ENCODE measurements around the gene ERI3. TPM values are rescaled to one million over a fixed set of nuclear protein-coding genes. Genes with fewer than 3 reads are reported as not detected.

The ERI3 gene
- total RNA-seq, 1 experiment from 2014 or later: 74.7 TPM

DNA sequence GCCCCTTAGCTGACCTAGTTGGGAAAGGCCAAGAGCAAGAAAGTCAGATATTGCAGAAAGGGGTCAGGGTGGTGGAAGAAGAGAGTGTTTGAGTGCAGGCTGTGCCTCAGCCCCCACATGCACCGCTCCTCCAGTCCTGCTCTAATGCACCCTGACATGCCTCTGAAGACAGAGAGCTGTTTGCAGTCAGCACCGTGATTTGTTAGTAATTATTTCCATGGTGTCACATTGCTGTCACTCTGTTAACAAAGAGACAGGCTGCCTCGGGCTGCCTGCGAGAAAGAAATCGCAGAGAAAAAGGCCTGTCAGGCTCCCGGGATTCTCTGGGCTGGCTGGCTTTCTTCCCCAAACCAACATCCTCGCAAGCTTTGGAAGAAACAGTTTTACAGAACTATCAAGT lies 58.3 kb downstream of the ERI3 start (continued):
- TF ChIP-seq, protein P1, sequence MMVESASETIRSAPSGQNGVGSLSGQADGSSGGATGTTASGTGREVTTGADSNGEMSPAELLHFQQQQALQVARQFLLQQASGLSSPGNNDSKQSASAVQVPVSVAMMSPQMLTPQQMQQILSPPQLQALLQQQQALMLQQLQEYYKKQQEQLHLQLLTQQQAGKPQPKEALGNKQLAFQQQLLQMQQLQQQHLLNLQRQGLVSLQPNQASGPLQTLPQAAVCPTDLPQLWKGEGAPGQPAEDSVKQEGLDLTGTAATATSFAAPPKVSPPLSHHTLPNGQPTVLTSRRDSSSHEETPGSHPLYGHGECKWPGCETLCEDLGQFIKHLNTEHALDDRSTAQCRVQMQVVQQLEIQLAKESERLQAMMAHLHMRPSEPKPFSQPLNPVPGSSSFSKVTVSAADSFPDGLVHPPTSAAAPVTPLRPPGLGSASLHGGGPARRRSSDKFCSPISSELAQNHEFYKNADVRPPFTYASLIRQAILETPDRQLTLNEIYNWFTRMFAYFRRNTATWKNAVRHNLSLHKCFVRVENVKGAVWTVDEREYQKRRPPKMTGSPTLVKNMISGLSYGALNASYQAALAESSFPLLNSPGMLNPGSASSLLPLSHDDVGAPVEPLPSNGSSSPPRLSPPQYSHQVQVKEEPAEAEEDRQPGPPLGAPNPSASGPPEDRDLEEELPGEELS (CRISPR knock-in tag; IDR thresholded peaks at IDR 0.05): no peak
- TF ChIP-seq ZNF416 (CRISPR knock-in tag; IDR thresholded peaks at IDR 0.05) (no peak), PRRX2 (CRISPR knock-in tag; IDR thresholded peaks at IDR 0.05) (no peak), ZNF232 (CRISPR knock-in tag; IDR thresholded peaks at IDR 0.05) (no peak), RELA (CRISPR knock-in tag; IDR thresholded peaks at IDR 0.05; ENCODE audit: borderline replicate concordance) (no peak)
- TF ChIP-seq, protein P2, sequence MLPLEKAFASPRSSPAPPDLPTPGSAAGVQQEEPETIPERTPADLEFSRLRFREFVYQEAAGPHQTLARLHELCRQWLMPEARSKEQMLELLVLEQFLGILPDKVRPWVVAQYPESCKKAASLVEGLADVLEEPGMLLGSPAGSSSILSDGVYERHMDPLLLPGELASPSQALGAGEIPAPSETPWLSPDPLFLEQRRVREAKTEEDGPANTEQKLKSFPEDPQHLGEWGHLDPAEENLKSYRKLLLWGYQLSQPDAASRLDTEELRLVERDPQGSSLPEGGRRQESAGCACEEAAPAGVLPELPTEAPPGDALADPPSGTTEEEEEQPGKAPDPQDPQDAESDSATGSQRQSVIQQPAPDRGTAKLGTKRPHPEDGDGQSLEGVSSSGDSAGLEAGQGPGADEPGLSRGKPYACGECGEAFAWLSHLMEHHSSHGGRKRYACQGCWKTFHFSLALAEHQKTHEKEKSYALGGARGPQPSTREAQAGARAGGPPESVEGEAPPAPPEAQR (CRISPR knock-in tag; IDR thresholded peaks at IDR 0.05): no peak
- TF ChIP-seq, protein P3, sequence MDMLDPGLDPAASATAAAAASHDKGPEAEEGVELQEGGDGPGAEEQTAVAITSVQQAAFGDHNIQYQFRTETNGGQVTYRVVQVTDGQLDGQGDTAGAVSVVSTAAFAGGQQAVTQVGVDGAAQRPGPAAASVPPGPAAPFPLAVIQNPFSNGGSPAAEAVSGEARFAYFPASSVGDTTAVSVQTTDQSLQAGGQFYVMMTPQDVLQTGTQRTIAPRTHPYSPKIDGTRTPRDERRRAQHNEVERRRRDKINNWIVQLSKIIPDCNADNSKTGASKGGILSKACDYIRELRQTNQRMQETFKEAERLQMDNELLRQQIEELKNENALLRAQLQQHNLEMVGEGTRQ (CRISPR knock-in tag; IDR thresholded peaks at IDR 0.05): no peak
- TF ChIP-seq, protein P4, sequence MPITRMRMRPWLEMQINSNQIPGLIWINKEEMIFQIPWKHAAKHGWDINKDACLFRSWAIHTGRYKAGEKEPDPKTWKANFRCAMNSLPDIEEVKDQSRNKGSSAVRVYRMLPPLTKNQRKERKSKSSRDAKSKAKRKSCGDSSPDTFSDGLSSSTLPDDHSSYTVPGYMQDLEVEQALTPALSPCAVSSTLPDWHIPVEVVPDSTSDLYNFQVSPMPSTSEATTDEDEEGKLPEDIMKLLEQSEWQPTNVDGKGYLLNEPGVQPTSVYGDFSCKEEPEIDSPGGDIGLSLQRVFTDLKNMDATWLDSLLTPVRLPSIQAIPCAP (CRISPR knock-in tag; IDR thresholded peaks at IDR 0.05): no peak
- TF ChIP-seq, protein P5, sequence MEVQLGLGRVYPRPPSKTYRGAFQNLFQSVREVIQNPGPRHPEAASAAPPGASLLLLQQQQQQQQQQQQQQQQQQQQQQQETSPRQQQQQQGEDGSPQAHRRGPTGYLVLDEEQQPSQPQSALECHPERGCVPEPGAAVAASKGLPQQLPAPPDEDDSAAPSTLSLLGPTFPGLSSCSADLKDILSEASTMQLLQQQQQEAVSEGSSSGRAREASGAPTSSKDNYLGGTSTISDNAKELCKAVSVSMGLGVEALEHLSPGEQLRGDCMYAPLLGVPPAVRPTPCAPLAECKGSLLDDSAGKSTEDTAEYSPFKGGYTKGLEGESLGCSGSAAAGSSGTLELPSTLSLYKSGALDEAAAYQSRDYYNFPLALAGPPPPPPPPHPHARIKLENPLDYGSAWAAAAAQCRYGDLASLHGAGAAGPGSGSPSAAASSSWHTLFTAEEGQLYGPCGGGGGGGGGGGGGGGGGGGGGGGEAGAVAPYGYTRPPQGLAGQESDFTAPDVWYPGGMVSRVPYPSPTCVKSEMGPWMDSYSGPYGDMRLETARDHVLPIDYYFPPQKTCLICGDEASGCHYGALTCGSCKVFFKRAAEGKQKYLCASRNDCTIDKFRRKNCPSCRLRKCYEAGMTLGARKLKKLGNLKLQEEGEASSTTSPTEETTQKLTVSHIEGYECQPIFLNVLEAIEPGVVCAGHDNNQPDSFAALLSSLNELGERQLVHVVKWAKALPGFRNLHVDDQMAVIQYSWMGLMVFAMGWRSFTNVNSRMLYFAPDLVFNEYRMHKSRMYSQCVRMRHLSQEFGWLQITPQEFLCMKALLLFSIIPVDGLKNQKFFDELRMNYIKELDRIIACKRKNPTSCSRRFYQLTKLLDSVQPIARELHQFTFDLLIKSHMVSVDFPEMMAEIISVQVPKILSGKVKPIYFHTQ (CRISPR knock-in tag; IDR thresholded peaks at IDR 0.05): no peak
- TF ChIP-seq, protein P6, sequence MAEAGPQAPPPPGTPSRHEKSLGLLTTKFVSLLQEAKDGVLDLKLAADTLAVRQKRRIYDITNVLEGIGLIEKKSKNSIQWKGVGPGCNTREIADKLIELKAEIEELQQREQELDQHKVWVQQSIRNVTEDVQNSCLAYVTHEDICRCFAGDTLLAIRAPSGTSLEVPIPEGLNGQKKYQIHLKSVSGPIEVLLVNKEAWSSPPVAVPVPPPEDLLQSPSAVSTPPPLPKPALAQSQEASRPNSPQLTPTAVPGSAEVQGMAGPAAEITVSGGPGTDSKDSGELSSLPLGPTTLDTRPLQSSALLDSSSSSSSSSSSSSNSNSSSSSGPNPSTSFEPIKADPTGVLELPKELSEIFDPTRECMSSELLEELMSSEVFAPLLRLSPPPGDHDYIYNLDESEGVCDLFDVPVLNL (CRISPR knock-in tag; IDR thresholded peaks at IDR 0.05; ENCODE audit: borderline replicate concordance, low read depth): no peak
- TF ChIP-seq, protein P7, sequence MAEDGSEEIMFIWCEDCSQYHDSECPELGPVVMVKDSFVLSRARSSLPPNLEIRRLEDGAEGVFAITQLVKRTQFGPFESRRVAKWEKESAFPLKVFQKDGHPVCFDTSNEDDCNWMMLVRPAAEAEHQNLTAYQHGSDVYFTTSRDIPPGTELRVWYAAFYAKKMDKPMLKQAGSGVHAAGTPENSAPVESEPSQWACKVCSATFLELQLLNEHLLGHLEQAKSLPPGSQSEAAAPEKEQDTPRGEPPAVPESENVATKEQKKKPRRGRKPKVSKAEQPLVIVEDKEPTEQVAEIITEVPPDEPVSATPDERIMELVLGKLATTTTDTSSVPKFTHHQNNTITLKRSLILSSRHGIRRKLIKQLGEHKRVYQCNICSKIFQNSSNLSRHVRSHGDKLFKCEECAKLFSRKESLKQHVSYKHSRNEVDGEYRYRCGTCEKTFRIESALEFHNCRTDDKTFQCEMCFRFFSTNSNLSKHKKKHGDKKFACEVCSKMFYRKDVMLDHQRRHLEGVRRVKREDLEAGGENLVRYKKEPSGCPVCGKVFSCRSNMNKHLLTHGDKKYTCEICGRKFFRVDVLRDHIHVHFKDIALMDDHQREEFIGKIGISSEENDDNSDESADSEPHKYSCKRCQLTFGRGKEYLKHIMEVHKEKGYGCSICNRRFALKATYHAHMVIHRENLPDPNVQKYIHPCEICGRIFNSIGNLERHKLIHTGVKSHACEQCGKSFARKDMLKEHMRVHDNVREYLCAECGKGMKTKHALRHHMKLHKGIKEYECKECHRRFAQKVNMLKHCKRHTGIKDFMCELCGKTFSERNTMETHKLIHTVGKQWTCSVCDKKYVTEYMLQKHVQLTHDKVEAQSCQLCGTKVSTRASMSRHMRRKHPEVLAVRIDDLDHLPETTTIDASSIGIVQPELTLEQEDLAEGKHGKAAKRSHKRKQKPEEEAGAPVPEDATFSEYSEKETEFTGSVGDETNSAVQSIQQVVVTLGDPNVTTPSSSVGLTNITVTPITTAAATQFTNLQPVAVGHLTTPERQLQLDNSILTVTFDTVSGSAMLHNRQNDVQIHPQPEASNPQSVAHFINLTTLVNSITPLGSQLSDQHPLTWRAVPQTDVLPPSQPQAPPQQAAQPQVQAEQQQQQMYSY (CRISPR knock-in tag; IDR thresholded peaks at IDR 0.05): no peak

DNA sequence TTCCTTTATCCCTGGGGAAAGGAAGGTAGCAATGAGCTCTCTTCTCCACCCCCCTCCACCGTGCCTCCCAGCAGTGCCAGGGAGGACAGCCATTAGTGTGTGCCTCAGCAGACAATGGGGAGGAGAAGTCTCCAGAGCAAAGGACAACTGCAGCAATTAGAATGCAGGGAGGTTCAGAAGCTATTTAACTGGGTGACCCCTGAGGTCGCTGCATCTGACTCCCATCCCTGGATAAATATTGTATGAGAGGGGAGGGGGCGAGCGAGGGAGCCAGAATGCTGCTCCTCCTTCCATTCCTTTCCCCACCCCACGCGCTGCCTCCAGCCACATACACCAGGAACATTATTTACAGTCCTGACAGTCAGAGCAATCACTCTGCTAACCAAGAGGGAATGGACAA lies 59.0 kb downstream of the ERI3 start:
- CTCF ChIA-PET: interaction anchor here (0.6 to 3.8 kb wide), 9 partner anchors 16 to 336 kb away, joined by 3 to 57 read pairs (median 9); no protein-coding TSS in a partner anchor
- Mint-ChIP-seq H3K27me3 (ENCODE audit: low read depth) (no peaks in the 10 kb centered on the region), H3K36me3 (peaks cover 12% of the 10 kb centered on the region), H3K4me3 (no peak overlapping the region), H3K27ac (no peak overlapping the region; the same call in 1 of the 2 replicates), H3K9me3 (no peaks in the 10 kb centered on the region), H3K4me1 (0 out of 2 replicates have a peak, but pooled peaks cover under 1% of the 10 kb centered on the region)
- no peak for ATAC-seq
- DNase-seq (ENCODE audit: low spot score): no peak
- POLR2A ChIA-PET: no interaction called here
- TF ChIP-seq ZNF263 (CRISPR knock-in tag; IDR thresholded peaks at IDR 0.05; ENCODE audit: low read depth): no peak
- TF ChIP-seq HMGA2 (CRISPR knock-in tag; IDR thresholded peaks at IDR 0.05): no peak
- TF ChIP-seq, protein P8, sequence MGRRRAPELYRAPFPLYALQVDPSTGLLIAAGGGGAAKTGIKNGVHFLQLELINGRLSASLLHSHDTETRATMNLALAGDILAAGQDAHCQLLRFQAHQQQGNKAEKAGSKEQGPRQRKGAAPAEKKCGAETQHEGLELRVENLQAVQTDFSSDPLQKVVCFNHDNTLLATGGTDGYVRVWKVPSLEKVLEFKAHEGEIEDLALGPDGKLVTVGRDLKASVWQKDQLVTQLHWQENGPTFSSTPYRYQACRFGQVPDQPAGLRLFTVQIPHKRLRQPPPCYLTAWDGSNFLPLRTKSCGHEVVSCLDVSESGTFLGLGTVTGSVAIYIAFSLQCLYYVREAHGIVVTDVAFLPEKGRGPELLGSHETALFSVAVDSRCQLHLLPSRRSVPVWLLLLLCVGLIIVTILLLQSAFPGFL (CRISPR knock-in tag; IDR thresholded peaks at IDR 0.05; ENCODE audit: borderline replicate concordance): no peak
- TF ChIP-seq, protein P2 (CRISPR knock-in tag; IDR thresholded peaks at IDR 0.05): no peak

Measured in WTC11 (cell line).